ENCODE data around the gene PTPRM. TPM values are rescaled to one million over a fixed set of nuclear protein-coding genes. Genes with fewer than 3 reads are reported as not detected.

Gene PTPRM
- total and polyA plus RNA-seq, 4 donors, result 9.2 to 23.0 (median 12.7) TPM

DNA sequence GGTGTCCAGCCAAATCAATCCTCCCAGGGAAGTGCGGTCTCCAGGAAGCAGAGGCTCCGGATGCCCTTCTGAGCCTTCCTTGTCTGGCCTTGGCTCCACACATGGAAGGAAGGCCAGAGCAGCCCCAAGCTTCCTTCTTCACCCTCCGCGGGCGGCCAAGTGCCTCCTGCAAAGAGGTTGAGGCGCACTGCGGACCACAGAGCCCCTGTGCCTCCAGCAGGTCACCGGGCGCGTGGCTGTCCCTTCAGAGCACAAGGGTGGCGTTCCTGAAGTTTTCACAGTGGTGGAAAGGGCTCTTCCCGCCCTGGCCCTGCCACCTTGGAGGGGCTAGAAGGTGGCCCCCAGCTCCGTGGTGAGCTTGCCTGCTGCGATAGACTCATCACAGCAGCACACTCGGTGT, 866.2 kb downstream of the PTPRM start:
- Histone ChIP-seq H3K4me3 (ENCODE audit: low read depth in 1 of 3, low read length in 3 of 3) (no peak overlapping the region), H3K36me3 (ENCODE audit: control insufficient read depth in 4 of 4, insufficient read depth in 3 of 4, low read depth in 1 of 4, low read length in 3 of 4) (no peaks in the 10 kb centered on the region), H3K27me3 (ENCODE audit: control insufficient read depth in 4 of 4, insufficient read depth in 4 of 4, low read length in 3 of 4) (no peaks in the 10 kb centered on the region), H3K27ac (ENCODE audit: low read depth in 1 of 2, low read length in 2 of 2) (no peak overlapping the region), H3K9ac (ENCODE audit: low read depth in 1 of 2, low read length in 2 of 2) (no peak overlapping the region), H3K4me1 (ENCODE audit: control insufficient read depth in 4 of 4, insufficient read depth in 4 of 4, low read length in 3 of 4) (no peaks in the 10 kb centered on the region), H3K9me3 (ENCODE audit: control insufficient read depth in 4 of 4, low read length in 3 of 4) (no peaks in the 10 kb centered on the region)
- TF ChIP-seq, protein P1, sequence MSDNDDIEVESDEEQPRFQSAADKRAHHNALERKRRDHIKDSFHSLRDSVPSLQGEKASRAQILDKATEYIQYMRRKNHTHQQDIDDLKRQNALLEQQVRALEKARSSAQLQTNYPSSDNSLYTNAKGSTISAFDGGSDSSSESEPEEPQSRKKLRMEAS (IDR thresholded peaks at IDR 0.05), result no peak
- no peak for TF ChIP-seq JUND (IDR thresholded peaks at IDR 0.05)
- TF ChIP-seq NR2F2 (IDR thresholded peaks at IDR 0.05), result no peak
- TF ChIP-seq GABPA (IDR thresholded peaks at IDR 0.05 in 1 of 2, conservative IDR thresholded peaks at IDR 0.05 in 1 of 2), result no peak
- TF ChIP-seq FOXA1 (IDR thresholded peaks at IDR 0.05), result no peak
- 88% methylated on average over 15 of the region's 15 CpGs for WGBS
- DNase-seq (ENCODE audit: low spot score), result no peak

DNA sequence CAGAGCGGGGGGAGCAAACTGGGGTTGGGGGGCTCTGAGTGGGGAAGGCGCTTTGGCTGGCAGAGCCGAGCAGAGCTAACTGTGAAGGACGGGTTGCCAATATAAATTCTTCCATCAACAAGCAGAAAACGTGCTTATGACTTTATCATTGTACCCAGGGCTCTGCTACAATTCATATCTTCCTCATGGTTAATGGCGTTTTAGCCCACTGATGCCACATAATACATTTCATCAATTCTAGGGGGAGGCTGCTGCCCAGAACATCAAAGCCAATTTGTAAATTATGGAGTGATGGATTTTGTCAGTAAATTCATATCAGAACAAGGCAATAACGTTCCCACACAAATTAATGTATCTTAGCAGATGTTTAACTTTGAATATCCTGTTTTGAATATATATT, 866.7 kb downstream of the PTPRM start:
- 80% methylated on average over 7 of the region's 7 CpGs for WGBS
- TF ChIP-seq, protein P2, sequence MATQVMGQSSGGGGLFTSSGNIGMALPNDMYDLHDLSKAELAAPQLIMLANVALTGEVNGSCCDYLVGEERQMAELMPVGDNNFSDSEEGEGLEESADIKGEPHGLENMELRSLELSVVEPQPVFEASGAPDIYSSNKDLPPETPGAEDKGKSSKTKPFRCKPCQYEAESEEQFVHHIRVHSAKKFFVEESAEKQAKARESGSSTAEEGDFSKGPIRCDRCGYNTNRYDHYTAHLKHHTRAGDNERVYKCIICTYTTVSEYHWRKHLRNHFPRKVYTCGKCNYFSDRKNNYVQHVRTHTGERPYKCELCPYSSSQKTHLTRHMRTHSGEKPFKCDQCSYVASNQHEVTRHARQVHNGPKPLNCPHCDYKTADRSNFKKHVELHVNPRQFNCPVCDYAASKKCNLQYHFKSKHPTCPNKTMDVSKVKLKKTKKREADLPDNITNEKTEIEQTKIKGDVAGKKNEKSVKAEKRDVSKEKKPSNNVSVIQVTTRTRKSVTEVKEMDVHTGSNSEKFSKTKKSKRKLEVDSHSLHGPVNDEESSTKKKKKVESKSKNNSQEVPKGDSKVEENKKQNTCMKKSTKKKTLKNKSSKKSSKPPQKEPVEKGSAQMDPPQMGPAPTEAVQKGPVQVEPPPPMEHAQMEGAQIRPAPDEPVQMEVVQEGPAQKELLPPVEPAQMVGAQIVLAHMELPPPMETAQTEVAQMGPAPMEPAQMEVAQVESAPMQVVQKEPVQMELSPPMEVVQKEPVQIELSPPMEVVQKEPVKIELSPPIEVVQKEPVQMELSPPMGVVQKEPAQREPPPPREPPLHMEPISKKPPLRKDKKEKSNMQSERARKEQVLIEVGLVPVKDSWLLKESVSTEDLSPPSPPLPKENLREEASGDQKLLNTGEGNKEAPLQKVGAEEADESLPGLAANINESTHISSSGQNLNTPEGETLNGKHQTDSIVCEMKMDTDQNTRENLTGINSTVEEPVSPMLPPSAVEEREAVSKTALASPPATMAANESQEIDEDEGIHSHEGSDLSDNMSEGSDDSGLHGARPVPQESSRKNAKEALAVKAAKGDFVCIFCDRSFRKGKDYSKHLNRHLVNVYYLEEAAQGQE (IDR thresholded peaks at IDR 0.05), result no peak

DNA sequence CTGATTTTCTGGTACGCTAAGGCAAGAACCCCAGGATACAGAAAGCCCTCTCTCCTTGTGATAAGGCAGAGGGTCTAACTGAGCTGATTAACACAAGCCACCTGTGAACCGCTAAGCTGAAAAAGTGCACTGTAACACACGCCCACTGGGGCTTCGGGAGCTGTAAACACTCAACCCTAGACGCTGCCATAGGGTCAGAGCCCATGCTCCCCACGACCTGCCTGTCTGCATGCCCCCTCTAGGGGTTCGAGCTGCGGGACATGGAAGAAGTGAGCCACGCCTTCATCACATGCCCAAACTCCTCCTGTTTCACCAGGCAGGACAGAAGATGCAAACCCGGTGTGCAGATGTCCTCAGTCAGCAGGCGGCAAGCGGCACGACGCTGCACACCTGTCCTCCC, 868.3 kb downstream of the PTPRM start:
- WGBS, result 72% methylated on average over 14 of the region's 14 CpGs
- TF ChIP-seq HNF4G (IDR thresholded peaks at IDR 0.05) (no peak), RAD21 (IDR thresholded peaks at IDR 0.05) (no peak), HNF4A (conservative IDR thresholded peaks at IDR 0.05) (no peak), EGR1 (IDR thresholded peaks at IDR 0.05; ENCODE audit: low read depth in 2 of 2) (no peak), FOXA2 (IDR thresholded peaks at IDR 0.05) (no peak), TAF1 (conservative IDR thresholded peaks at IDR 0.05) (no peak), SP1 (IDR thresholded peaks at IDR 0.05) (no peak), GABPA (IDR thresholded peaks at IDR 0.05 in 1 of 2, conservative IDR thresholded peaks at IDR 0.05 in 1 of 2) (no peak), FOXA1 (IDR thresholded peaks at IDR 0.05) (no peak), RXRA (IDR thresholded peaks at IDR 0.05) (no peak), NR2F2 (IDR thresholded peaks at IDR 0.05) (no peak), JUND (IDR thresholded peaks at IDR 0.05) (no peak), YY1 (IDR thresholded peaks at IDR 0.05) (no peak)
- TF ChIP-seq, protein P3, sequence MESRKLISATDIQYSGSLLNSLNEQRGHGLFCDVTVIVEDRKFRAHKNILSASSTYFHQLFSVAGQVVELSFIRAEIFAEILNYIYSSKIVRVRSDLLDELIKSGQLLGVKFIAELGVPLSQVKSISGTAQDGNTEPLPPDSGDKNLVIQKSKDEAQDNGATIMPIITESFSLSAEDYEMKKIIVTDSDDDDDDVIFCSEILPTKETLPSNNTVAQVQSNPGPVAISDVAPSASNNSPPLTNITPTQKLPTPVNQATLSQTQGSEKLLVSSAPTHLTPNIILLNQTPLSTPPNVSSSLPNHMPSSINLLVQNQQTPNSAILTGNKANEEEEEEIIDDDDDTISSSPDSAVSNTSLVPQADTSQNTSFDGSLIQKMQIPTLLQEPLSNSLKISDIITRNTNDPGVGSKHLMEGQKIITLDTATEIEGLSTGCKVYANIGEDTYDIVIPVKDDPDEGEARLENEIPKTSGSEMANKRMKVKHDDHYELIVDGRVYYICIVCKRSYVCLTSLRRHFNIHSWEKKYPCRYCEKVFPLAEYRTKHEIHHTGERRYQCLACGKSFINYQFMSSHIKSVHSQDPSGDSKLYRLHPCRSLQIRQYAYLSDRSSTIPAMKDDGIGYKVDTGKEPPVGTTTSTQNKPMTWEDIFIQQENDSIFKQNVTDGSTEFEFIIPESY (IDR thresholded peaks at IDR 0.05), result no peak
- TF ChIP-seq, protein P2 (IDR thresholded peaks at IDR 0.05), result no peak
- TF ChIP-seq, protein P4, sequence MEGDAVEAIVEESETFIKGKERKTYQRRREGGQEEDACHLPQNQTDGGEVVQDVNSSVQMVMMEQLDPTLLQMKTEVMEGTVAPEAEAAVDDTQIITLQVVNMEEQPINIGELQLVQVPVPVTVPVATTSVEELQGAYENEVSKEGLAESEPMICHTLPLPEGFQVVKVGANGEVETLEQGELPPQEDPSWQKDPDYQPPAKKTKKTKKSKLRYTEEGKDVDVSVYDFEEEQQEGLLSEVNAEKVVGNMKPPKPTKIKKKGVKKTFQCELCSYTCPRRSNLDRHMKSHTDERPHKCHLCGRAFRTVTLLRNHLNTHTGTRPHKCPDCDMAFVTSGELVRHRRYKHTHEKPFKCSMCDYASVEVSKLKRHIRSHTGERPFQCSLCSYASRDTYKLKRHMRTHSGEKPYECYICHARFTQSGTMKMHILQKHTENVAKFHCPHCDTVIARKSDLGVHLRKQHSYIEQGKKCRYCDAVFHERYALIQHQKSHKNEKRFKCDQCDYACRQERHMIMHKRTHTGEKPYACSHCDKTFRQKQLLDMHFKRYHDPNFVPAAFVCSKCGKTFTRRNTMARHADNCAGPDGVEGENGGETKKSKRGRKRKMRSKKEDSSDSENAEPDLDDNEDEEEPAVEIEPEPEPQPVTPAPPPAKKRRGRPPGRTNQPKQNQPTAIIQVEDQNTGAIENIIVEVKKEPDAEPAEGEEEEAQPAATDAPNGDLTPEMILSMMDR (IDR thresholded peaks at IDR 0.05; ENCODE audit: low read depth, low read length, missing input control), result no peak
- TF ChIP-seq, protein P5, sequence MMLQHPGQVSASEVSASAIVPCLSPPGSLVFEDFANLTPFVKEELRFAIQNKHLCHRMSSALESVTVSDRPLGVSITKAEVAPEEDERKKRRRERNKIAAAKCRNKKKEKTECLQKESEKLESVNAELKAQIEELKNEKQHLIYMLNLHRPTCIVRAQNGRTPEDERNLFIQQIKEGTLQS (IDR thresholded peaks at IDR 0.05), result no peak

More for the DNA sequence above, 866.7 kb downstream of the PTPRM start:
- no peak for DNase-seq (ENCODE audit: low spot score)
- H3K9me3 ChIP-seq (ENCODE audit: control insufficient read depth in 4 of 4, low read length in 3 of 4), result no peaks in the 10 kb centered on the region
- H3K36me3 ChIP-seq (ENCODE audit: control insufficient read depth in 4 of 4, insufficient read depth in 3 of 4, low read depth in 1 of 4, low read length in 3 of 4), result no peaks in the 10 kb centered on the region
- H3K4me1 ChIP-seq (ENCODE audit: control insufficient read depth in 4 of 4, insufficient read depth in 4 of 4, low read length in 3 of 4), result no peaks in the 10 kb centered on the region
- H3K4me3 ChIP-seq (ENCODE audit: low read depth in 1 of 3, low read length in 3 of 3), result no peak overlapping the region
- no peak overlapping the region for H3K9ac ChIP-seq (ENCODE audit: low read depth in 1 of 2, low read length in 2 of 2)
- H3K27ac ChIP-seq (ENCODE audit: low read depth in 1 of 2, low read length in 2 of 2), result no peak overlapping the region
- no peaks in the 10 kb centered on the region for H3K27me3 ChIP-seq (ENCODE audit: control insufficient read depth in 4 of 4, insufficient read depth in 4 of 4, low read length in 3 of 4)

More for the DNA sequence above, 868.3 kb downstream of the PTPRM start:
- DNase-seq (ENCODE audit: low spot score), result no peak
- Histone ChIP-seq H3K4me1 (ENCODE audit: control insufficient read depth in 4 of 4, insufficient read depth in 4 of 4, low read length in 3 of 4) (no peaks in the 10 kb centered on the region), H3K27ac (ENCODE audit: low read depth in 1 of 2, low read length in 2 of 2) (no peak overlapping the region), H3K4me3 (ENCODE audit: low read depth in 1 of 3, low read length in 3 of 3) (no peak overlapping the region), H3K27me3 (ENCODE audit: control insufficient read depth in 4 of 4, insufficient read depth in 4 of 4, low read length in 3 of 4) (no peaks in the 10 kb centered on the region), H3K36me3 (ENCODE audit: control insufficient read depth in 4 of 4, insufficient read depth in 3 of 4, low read depth in 1 of 4, low read length in 3 of 4) (no peaks in the 10 kb centered on the region), H3K9ac (ENCODE audit: low read depth in 1 of 2, low read length in 2 of 2) (no peak overlapping the region), H3K9me3 (ENCODE audit: control insufficient read depth in 4 of 4, low read length in 3 of 4) (peaks cover 0 to 5% (median under 1%) of the 10 kb centered on the region in 4 donors)
